Lung (tissue), 12 donors: ENCODE data around the gene PRIM2. TPM values are rescaled to one million over a fixed set of nuclear protein-coding genes. Genes with fewer than 3 reads are reported as not detected.
"Not testable (repeated sequence)": the region's sequence is repeated elsewhere in the genome, so short reads cannot be mapped to it uniquely, and the experiment has no call there.

Source experiments
- ATAC-seq: fragments of 200-7000 bp; cut with Tn5 transposase; one replicate; pipeline ENCODE4 v1.9.1; 2020; ENCODE audit warnings: moderate number of reproducible peaks; ENCODE audit not compliant: insufficient read depth, low FRiP score
- DNase-seq, 3 donors: peaks; one replicate each; pipeline ENCODE4 v3.0.0-alpha.2; 2013 to 2017
- H3K27ac ChIP-seq, 2 donors: one replicate each; pipeline ENCODE4 v1.5.1; 2013; ENCODE audit warnings: mild to moderate bottlenecking in 2 of 2, moderate library complexity in 2 of 2, control low read depth in 1 of 2, inconsistent platforms in 1 of 2, low read depth in 1 of 2, low read length in 1 of 2
- H3K27me3 ChIP-seq, 3 donors: one replicate each; pipeline ENCODE4 v1.5.1; 2013; ENCODE audit warnings: low read length in 2 of 3; ENCODE audit not compliant: control insufficient read depth in 3 of 3, insufficient read depth in 3 of 3
- H3K36me3 ChIP-seq, 4 donors: one replicate each; pipeline ENCODE4 v1.5.1; 2013; ENCODE audit warnings: low read length in 4 of 4, mild to moderate bottlenecking in 1 of 4, moderate library complexity in 1 of 4; ENCODE audit not compliant: control insufficient read depth in 4 of 4, insufficient read depth in 4 of 4
- H3K4me1 ChIP-seq, 5 donors: one replicate each; pipeline ENCODE4 v1.5.1; 2013; ENCODE audit warnings: low read length in 5 of 5, mild to moderate bottlenecking in 2 of 5, moderate library complexity in 1 of 5; ENCODE audit not compliant: control insufficient read depth in 5 of 5, insufficient read depth in 5 of 5
- H3K4me3 ChIP-seq: one replicate; pipeline ENCODE4 v1.5.1; 2013; ENCODE audit warnings: mild to moderate bottlenecking, control low read depth, moderate library complexity
- H3K9ac ChIP-seq, 2 donors: one replicate each; pipeline ENCODE4 v1.5.1; 2013; ENCODE audit warnings: low read length in 2 of 2, control low read depth in 1 of 2; ENCODE audit not compliant: insufficient read depth in 1 of 2
- H3K9me3 ChIP-seq, 4 donors: one replicate each; pipeline ENCODE4 v1.5.1; 2013; ENCODE audit warnings: low read length in 3 of 4, mild to moderate bottlenecking in 1 of 4, moderate library complexity in 1 of 4; ENCODE audit not compliant: control insufficient read depth in 4 of 4, insufficient read depth in 3 of 4
- WGBS, 2 donors: extraction: QIAGEN DNeasy Blood & Tissue Kit; methylation state at CpG; one replicate each; pipeline ENCODE4 v1.1.7; 2013; 5-methylcytosine and 5-hydroxymethylcytosine counted together
- polyA plus RNA-seq, 2 donors: library from polyadenylated mRNA; stranded (reverse); fragments of 200-250 nt; gene quantifications; one replicate each; pipeline ENCODE4 v1.2.1, GENCODE V29; 2013
- total RNA-seq, 2 donors: library from RNA; depleted of rRNA in 1 of 2; stranded (reverse); fragments of >200 nt in 1 of 2; gene quantifications; one replicate each; pipeline ENCODE4 v1.2.1, GENCODE V29; 2014 to 2021
- TF ChIP-seq, protein P1 (sequence below): IDR thresholded peaks from 2 replicates; pipeline ENCODE4 v1.5.1; 2012; ENCODE audit warnings: mild to moderate bottlenecking; ENCODE audit errors: control extremely low read depth, extremely low read depth
- donor health status: control.
- donor health status: control.
- donor health status: Bipolar disorder and iron deficiency.
- donor health status: healthy.
- donor health status: DM: yes; HTN: yes; CAD: no.

PRIM2 gene
- total and polyA plus RNA-seq, 4 donors: 4.0 to 21.8 (median 6.6) TPM

DNA sequence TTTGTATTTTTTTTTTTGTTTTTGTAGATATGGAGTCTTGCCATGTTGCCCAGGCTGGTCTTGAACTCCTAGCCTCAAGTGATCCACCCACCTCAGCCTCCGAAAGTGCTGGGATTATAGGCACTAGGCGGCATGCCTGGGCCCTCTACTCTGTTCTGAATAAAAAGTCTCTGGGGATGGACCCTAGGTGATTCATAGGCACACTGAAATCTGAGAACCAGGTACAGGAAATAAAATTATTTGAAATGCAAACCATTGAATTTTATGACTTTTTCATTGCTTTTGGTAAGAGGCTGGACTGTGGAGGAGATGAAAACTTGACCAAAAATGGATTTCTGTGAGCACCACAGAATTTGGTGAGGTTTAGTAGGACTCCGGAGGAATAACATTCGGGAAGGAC is 117.5 kb downstream of the PRIM2 start:
- 97% methylated on average over 4 of the region's 4 CpGs for WGBS, 2 donors
- H3K36me3 ChIP-seq: peaks cover 0 to 3% (median 0%) of the 10 kb centered on the region in 4 donors
- DNase-seq: no peak
- H3K9ac ChIP-seq: no peak overlapping the region
- no peak overlapping the region for H3K27ac ChIP-seq
- H3K27me3 ChIP-seq: no peaks in the 10 kb centered on the region
- TF ChIP-seq, protein P1, sequence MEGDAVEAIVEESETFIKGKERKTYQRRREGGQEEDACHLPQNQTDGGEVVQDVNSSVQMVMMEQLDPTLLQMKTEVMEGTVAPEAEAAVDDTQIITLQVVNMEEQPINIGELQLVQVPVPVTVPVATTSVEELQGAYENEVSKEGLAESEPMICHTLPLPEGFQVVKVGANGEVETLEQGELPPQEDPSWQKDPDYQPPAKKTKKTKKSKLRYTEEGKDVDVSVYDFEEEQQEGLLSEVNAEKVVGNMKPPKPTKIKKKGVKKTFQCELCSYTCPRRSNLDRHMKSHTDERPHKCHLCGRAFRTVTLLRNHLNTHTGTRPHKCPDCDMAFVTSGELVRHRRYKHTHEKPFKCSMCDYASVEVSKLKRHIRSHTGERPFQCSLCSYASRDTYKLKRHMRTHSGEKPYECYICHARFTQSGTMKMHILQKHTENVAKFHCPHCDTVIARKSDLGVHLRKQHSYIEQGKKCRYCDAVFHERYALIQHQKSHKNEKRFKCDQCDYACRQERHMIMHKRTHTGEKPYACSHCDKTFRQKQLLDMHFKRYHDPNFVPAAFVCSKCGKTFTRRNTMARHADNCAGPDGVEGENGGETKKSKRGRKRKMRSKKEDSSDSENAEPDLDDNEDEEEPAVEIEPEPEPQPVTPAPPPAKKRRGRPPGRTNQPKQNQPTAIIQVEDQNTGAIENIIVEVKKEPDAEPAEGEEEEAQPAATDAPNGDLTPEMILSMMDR: no peak
- no peaks in the 10 kb centered on the region for H3K9me3 ChIP-seq
- H3K4me3 ChIP-seq: no peak overlapping the region
- peaks cover 0 to 6% (median 3%) of the 10 kb centered on the region in 5 donors for H3K4me1 ChIP-seq
- no peak for ATAC-seq

DNA sequence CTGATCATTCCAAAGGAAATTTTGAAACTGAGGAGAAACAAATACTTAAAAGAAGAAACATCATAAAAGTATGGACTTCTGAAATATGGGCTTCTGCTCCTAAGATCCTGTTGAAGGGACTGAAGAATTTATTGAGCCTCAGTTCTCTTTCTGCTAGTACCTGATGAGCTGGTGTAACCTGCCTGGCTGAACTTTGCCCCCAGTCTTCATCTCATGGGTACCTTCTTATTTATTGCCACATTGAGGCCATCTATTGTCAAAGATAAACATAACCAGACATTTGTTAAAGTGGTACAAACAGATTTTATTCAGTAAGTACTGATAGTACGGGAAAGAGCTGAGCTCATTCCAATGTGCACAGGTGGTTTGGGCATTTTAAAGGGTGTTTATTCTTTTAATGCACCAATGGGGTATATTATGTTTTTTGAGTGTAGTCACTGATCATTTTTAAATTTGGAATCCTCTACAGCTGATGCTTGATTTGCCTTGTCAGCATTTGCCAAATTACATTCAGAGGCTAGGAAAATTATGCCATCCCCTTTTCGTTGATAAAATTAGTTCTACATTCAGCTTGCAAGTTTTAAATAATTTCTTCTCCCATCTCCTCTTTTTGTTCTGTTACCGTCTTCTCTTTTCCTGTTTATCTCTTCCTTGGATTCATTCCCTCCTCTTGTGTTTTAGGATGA is 118.2 kb downstream of the PRIM2 start:
- H3K9me3 ChIP-seq: no peaks in the 10 kb centered on the region
- no peak for ATAC-seq
- H3K4me1 ChIP-seq: peaks cover 0 to 6% (median 3%) of the 10 kb centered on the region in 5 donors
- 70 to 73% methylated on average over 3 of the region's 3 CpGs for WGBS, 2 donors
- no peaks in the 10 kb centered on the region for H3K27me3 ChIP-seq
- no peak for DNase-seq
- peaks cover 0 to 3% (median 0%) of the 10 kb centered on the region in 4 donors for H3K36me3 ChIP-seq
- H3K4me3 ChIP-seq: no peak overlapping the region
- TF ChIP-seq, protein P1: no peak
- H3K27ac ChIP-seq: no peak overlapping the region
- H3K9ac ChIP-seq: no peak overlapping the region

DNA sequence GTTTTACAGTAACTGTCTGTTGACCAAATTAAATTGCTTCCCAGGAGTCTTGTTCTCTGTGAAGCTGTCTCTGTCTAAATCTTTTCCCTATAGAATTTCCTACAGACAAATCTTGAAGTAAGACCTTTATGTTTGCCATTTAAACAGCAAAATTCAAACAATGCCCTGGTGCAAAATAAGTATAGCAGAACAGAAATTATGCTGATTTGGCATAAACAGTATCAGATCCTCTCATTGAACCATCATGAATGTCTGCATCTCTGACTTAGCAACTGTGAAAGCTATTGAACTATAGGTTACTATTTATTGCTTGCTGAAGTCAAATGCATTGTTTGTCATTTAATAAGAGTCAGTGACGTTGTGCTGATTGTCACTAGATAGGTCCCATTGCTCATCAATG is 123.3 kb downstream of the PRIM2 start:
- not testable (repeated sequence) for H3K36me3 ChIP-seq, H3K9me3 ChIP-seq, H3K4me1 ChIP-seq, H3K9ac ChIP-seq, H3K4me3 ChIP-seq, DNase-seq, ATAC-seq, H3K27ac ChIP-seq, H3K27me3 ChIP-seq
- 94 to 99% methylated on average over 1 of the region's 1 CpG for WGBS, 2 donors

DNA sequence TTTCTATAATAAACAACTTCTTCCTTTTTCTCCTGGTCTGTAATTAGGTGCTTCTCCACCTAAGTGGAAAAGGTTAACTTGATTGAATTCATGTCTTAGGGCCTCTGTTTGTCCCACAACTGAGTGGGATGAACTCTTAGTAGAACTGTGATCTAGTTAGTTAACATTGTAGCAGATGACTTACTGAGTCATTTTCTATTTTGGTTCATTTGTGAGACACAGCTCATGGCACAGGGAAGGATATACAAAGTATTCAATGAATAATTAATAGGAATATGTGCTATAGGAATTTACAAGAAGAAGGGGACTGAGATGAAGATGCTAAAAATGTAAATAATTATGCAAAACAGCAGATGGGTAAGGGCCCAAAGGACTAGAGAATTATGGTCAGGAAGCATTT is 124.7 kb downstream of the PRIM2 start:
- not testable (repeated sequence) for H3K27me3 ChIP-seq, H3K27ac ChIP-seq, H3K9ac ChIP-seq, ATAC-seq, H3K36me3 ChIP-seq, H3K4me1 ChIP-seq, H3K9me3 ChIP-seq, H3K4me3 ChIP-seq, DNase-seq

DNA sequence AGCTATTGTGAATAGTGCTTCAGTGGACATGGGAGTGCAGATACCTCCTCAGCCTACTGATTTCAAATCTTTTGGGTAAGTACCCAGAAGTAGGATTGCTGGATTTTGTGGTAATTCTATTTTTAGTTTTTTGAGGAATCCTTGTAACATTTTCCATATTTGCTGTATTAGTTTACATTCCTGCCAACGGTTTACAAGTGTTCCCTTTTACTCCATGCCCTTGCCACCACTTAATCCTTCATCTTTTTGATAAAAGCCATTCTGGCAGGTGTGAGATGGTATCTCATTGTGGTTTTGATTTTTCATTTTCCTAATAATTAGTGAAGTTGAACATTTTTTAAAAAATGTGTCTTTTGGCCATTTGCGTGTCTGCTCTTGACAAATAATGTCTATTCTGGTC is 125.8 kb downstream of the PRIM2 start:
- H3K4me3 ChIP-seq, H3K9ac ChIP-seq, DNase-seq, H3K9me3 ChIP-seq, H3K4me1 ChIP-seq, H3K36me3 ChIP-seq, H3K27ac ChIP-seq, H3K27me3 ChIP-seq, ATAC-seq: not testable (repeated sequence)
- WGBS, 2 donors: 70 to 88% methylated on average over 2 of the region's 2 CpGs

DNA sequence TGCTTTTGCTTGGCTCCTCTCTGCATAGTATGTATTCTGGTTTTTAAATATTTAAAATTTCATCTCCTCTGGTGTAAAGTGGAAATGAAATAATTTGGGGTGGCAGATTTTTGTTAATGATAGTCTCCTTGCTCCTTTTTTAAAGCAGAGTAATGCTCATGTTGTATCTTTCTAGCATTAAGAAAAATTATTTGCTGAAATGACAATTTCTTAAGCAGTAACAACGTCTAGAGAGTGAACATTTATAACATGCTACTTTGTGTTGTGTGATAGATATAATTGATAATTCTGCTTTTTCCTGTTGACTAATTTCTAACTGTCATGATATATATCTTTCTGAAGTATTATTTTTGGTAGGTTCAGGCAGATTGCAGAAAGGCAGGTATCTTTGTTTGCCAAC is 127.4 kb downstream of the PRIM2 start:
- DNase-seq, H3K9ac ChIP-seq, H3K4me1 ChIP-seq, H3K27ac ChIP-seq, H3K27me3 ChIP-seq, ATAC-seq, H3K4me3 ChIP-seq, H3K36me3 ChIP-seq, H3K9me3 ChIP-seq: not testable (repeated sequence)
- 76 to 80% methylated on average over 1 of the region's 1 CpG for WGBS, 2 donors

DNA sequence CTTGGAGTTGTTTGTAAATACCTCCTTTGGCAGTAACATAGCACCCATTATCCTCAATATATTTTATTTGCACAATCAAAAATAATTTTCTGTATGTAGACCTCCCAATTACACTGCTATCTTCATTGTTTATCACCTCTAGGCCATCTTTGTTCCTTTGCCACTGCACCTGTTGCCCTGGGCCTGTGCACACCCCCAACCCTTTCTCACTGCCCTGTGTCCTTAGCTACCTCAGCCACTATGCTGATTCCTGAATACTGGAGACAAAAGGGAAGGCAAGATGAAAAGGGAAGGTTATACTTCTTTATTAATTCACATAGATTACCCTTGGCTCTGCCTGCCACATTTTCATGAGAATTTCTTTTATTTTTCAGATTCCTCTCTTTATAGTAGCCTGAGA is 127.9 kb downstream of the PRIM2 start:
- not testable (repeated sequence) for H3K9ac ChIP-seq, DNase-seq, H3K27me3 ChIP-seq, H3K4me3 ChIP-seq, H3K9me3 ChIP-seq, H3K27ac ChIP-seq, H3K4me1 ChIP-seq, H3K36me3 ChIP-seq, ATAC-seq
